Retina (tissue), 1 donor: ENCODE data around the gene PLEKHM3.

Experiments used
- DNase-seq: peaks from one replicate; pipeline ENCODE4 v3.0.0-alpha.2; 2016

The PLEKHM3 gene

DNA sequence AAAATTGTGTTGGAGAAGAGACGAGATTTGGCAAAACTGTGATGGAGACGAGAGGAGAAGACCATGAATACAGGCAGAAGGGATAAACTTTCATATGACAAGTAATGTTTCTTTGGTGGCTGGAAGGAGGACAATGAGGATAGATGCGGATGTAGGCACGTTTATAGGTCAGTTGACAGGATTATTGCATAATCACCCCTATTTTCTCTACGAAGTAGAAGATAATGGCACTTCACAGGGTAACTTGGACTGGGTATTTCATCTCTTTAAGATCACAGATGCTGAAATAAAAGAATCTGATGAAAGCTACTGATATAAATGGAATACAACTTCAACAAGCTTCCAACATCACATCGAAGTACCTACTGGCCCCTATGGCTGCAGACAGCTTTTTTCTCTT, 81.0 kb downstream of the PLEKHM3 start:
- DNase-seq, result no peak

DNA sequence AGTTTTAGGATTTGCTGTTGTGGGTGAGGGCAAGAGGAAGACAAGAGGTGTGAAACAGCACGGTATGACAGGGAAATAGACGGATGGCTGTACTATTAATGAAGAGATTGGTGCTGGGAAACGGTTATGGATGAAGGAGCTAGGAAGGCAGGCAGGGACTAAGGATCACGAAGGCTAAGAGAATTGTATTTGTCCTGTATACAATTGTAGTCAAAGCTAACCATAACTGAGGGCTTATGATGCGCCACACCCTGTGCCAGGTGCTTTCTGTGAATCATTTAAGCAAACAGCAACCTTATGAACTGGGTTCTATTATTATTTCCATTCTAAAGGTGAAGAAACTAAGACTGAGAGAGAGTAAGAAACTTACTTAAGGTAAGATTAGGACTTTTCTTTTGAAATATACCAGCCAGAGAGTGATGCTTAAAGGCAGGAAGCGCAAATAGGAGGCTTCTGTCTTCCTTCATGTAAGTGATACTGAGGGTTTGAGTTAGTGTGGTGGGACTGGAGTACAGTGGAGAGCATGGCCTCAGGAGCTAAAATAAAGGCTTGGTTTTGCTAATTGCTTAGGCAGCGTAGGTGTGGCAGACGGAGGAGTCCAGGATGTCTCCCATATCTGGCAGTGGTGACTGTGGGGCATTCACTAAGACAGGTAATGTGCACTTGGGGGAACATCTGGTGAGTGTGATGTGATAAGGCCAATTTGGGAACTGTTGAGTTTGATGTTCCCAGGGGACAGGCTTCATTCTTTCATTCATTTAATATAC, 85.8 kb downstream of the PLEKHM3 start:
- DNase-seq, result no peak

DNA sequence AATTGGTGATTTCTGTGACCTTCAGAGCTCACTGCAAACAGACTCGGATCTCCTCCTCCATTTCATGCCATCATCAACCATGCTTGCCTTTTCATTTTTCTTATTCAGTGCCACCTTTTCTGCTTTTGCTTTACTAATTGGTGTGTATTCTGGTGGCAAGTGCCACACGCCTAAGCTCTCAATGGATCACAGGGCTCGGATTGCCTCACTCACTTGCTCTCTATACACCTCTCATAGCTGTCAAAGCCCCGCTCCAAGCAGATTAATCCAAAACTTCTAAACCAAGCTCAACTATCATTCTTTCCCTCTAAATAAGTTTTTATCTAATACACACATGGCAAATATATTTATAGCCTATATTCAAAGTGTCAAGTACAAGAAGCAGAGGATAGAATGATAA, 86.4 kb downstream of the PLEKHM3 start:
- no peak for DNase-seq

DNA sequence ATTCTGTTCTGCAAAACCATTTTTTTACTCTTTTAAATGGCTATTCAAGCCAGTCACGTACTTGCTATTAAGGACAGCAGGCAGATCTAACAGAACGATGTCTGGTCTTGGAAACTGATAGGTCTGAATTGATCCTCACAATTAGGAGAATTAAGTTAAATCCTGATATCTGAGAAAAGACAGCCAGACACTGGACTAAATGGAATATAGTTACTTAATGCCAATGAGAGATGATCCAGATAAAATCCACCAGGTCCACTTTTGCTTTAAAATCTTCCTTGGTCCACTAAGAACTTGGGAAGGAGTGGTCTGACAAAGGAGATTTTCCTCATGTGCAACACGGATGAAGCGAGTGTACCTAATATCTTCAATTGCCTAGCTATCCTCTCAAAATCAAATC, 86.9 kb downstream of the PLEKHM3 start:
- DNase-seq, result no peak

DNA sequence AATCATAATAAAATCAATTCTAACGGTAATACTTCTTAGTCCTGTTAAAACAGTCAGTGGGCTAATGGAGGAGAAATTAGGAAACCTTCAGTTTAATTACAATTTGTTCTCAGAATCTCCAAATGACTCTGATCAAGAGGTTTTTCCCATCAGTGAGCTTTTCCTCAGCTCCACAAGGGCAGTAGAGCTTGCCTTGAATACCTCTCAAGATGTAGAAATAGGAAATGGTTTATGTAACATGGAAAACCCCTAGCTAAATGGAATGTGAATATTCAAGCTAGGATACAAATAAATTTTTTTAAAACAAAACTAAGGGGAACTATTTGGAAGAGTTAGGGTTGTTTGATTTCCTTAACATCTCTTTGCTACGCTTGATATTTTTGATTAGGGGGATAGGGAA, 87.5 kb downstream of the PLEKHM3 start:
- no peak for DNase-seq

DNA sequence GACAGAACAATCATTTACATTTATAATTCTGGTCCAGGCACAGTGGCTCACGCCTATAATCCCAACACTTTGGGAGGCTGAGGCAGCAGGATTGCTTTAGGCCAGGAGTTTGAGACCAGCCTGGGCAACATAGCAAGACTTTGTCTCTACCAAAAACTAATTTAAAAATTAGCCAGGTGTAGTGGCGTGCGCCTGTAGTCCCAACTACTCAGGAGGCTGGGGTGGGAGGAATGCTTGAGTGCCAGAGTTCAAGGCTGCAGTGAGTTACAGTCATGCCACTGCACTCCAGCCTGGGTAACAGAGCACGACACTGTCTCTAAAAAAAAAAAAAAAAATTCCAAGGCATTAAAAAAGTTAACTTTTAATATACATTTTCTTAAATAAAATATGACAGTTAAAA, 88.1 kb downstream of the PLEKHM3 start:
- no peak for DNase-seq

DNA sequence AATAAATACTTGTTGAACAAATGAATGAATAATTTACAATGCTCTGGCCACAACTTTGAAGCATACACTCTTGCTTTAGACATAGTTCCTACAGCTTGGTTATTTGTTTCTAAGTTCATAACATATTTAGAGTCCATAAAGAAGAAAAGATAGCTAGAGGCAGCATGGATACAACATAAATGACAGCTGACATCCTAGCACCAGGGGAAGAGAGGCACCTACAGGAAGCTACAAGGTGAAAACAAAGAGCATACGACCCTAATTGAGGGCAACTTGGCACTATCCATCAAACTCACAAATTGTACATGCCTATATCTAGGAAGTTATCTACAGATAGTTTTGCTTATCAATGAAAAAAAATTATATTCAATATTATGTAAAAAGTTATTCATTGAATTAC, 88.9 kb downstream of the PLEKHM3 start:
- DNase-seq, result no peak

DNA sequence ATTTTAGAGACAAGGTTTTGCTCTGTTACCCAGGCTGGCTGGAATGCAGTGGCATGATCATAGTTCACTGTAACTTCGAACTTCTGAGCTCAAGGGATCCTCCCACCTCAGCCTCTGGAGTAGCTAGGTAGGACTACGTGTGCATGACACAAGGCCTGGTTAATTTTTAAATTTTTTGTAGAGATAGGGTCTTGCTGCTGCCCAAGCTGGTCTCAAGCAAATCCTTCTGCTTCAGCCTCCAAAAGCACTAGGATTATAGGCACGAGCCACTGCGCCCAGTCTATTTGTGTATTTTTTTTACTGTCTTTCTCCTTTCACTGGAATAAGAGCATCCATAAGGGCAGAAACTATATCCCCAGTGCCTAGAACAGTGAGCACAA, 89.3 kb downstream of the PLEKHM3 start:
- no peak for DNase-seq

DNA sequence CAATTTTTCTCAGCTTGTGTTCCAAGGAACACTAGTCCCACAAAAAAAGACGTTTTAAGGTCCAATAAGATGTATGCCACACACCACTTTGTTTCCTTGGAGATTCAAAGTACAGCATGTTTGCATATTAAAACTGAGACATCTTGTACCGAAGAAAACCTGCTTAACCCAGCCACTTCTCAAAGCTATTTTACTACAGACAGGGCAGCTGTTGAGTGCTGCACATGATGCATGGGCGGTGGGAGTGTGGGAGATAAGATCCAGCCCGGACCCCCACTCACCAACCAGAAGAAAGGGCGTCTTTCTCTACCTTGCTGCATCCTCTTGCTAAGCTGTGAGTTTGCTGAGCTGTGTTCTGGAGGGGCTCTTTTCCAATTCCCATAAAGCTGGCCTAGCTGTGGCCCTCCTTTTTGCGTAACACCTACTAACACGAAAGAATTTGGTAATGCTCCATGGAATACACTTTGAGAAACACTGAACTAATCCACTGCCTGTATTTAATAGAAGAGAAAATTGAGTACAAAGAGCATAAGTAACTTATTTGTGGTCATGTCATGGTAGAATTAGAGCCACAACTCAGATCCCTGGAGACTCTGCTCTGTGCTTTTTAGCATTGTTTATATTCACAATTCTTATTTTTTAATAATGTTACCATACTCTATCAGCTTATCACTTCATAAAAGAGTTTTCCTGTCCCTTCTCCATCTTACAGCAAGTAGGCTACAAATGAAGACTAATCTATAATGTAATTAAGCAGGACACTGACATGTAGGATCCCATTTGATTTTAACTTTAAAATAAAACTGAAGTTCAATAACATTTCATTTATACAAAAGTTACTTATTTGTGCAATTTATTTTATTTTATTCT, 90.0 kb downstream of the PLEKHM3 start:
- no peak for DNase-seq

DNA sequence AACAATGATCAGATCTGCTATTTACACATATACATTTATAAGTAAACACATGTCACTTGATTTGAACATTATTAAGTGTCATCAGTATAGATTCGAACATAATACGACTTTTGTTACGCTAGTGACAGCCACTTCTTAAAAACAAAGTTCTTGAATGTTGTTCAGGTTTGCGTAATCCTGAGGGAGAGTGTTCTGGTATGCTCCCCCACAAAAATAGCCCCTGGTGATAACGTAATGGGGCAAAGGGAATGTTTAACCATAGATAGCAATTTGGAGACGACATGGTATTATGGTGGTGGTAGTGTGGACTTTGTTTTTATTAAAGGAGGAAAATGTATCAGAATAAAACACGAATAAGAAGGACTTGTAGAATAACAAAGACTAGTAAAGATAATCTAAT, 90.6 kb downstream of the PLEKHM3 start:
- DNase-seq, result no peak

DNA sequence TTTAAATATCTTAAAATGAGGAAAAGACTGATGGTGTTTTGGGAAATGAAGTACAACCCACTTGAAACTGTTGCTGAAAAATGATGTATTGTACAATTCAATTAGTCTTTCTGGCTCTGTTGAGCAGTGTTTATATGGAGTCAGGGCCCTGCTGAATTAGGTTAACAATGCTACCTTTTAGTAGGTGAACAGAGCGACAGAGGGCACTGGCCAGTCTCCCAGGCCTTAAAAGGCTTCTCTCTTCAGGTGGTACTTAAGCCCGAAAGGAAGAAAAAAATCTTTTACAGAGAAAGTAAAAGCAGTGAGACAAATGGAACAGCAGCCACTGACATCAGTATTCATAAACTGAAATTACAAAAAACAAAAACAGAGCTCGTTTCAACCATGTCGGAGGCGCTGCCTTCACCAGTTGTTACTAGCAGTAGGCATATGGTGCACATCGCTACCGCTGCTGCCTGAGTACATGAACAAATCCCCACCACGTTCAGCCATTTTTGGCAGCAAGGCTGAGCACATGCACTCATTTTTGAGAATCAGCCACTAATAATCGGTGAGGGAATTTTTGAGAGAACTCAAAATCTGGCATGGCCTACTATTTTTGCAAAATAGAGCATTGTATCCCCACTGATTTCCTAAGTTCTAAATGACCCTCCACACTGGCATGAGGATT, 91.8 kb downstream of the PLEKHM3 start:
- DNase-seq, result no peak

DNA sequence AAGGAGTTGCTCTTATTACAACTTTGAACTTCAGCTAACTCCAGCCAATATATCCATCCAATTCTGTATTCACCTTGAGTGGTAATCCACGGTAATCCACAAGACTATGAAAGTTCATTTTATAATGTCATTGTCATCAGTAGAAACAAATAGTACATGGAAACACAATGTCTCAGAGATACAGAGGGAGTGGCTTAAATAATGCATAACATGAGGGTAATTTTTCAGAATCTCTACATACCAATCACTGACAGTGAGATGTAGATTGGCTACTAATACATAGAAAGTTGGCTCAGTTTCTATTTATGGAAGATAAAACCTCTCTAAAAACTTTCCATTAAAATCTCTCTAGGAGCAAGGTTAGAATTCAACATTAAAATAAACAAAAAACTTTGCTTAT, 93.2 kb downstream of the PLEKHM3 start:
- no peak for DNase-seq

DNA sequence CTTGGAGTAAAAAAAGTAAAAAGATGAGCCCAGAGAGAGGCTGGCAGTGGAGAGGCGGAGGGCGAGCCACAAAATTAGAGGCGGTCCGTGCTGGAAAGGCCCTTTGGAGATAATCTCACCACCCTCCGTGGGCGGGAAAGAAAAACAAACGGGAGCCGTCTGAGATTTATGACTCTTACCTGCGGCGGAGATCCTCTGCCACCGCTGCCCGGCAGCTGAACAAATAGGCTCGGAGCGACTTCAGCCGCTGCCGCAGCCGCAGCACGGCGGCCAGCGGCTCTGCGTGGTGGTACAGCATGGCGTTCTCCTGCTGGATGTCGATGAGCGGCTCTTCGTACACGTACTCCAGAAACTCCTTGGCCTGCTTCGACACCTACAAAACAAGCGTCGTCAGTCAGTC, 94.6 kb downstream of the PLEKHM3 start:
- DNase-seq, result no peak

DNA sequence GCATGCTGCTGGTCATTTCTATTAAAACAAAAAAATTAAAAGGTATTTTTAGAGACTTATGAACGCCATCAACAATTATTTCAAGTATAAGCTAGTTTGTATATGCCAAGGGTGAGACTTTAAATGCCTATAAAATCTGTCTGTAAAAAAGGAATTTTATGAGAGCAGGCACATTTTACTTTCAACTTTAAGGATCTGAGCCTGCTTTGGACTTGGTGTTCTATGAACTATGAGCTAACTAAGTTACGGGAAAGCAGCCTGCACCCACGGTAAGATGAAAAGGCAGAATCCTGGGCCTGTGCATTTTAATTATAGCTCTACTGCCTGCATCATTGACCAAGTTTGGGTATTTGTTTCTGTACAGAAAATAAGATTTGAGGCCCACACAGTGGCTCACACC, 95.4 kb downstream of the PLEKHM3 start:
- DNase-seq, result no peak

DNA sequence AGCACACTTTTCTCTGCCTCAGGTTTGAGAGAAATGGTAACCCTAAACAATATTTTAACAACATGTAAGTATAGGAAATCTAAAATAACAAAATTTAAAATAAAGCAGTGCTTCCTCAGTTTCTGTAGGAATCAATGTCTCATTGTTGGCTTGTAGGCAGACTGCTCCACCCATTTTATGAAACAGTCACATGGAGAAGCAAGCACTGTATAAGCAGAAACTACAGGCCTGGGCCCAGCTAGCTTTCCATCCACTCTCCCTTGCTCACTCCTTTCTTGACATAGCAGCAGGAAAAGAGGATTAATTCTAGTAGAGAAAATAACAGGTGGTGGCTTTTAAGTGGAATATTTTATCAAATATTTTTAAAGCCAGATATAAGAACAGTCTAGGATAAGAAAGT, 97.2 kb downstream of the PLEKHM3 start:
- DNase-seq, result no peak

DNA sequence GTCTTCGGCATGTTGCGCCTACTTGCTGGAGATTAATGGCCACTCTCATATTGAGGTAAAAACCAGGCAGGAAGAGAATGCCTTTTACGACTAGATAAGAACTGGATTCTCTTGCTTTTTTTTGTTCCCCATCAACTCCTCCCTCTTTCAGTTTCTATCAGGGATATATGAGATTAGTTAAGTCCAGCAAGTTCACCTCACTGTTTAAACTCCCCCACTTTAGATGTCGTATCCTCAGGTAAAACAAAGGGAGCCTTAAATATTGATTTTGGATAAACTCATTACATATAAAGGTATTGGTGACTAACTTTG, 98.4 kb downstream of the PLEKHM3 start:
- no peak for DNase-seq

DNA sequence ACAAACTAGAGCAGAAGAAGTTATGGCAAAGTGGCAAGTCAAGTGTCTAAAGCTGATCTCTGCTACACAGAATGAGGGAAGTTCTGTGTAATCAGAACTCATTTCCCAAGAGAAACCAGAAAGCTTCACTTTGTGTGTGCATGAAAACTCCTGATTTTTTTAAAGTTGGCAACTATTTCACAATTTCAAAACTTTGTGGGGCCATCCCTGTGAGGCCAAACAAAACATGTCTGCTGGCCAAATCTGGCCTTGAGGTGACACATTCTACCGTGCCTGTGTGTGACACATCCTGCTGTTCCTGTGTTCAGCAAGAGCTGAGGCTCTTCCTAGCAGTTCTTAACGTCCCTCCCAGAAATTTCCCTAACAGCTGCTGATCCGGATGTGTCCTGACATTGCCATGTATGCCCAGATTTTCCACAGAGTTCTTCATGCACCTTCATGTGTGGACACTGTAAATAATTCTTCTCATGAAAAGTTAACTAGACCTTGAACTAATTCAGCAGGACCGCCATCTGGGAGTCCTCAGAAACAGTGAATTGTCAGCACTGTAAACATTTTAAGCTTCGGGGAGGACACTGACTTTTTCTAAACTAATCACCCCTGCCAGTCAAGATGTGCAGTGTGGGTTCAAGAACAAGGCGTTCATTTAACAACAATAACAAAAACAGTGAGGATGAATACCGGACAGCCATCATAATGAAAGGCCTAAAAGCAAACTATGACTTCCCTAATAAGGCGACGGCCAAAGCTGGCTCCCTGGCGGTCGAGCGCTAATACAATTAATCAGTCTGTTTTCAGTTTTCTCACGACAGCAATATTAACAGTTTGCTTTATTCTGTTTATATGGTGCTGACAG, 99.0 kb downstream of the PLEKHM3 start:
- peak; percentile 59 for DNase-seq

DNA sequence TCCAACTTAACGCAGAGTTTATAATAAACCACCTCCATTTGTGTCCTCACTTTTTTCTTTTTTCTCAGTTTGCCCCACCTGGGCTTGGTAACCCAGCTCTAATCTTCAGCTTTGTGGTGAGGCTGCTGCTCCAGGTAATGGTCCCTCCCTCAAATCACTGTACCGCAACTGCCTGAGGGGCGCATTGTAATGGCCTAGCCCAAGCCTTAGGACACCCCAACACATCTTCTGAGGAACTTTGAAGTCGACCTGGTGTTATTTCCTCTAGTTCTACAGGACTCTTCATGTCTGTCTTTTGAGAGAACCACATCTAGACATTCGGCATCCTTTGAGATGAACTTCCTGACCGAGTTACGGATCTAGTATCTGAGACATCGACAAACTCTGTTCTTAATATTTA, 99.7 kb downstream of the PLEKHM3 start:
- DNase-seq, result no peak

DNA sequence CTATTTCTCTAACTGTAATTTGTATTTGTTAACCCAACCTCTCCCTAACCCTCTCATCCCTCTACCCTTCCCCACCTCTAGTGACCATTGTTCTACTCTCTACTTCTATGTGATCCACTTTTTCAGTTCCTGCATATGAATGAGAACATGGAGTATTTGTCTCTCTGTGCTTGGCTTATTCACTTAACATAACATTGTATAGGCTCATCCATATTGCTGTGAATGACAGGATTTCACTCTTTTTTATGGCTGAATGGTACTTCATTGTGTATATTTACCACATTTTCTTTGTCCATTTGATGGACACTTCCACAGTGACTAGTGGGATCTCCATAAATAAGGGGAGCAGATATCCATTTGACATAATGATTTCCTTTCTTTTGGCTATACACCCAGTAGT, 103.7 kb downstream of the PLEKHM3 start:
- DNase-seq, result no peak

DNA sequence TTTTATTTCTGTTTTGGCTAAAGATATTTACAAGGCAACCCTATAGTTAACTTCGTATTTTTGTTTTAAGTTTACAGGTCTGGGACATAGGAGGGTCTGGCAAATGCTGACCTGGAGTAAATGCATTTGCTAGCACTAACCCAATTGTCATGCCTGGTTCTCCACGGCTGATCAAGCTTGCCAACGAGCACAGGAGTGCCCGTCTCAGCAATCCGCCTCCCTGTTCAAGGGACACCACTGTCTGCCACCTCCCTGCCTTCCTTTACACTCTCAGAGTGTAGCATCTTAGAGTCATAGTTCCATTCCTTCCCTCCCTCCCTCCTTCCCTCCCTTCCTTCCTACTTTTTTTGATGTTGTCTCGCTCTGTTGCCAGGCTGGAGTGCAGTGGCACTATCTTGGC, 104.6 kb downstream of the PLEKHM3 start:
- DNase-seq, result no peak

DNA sequence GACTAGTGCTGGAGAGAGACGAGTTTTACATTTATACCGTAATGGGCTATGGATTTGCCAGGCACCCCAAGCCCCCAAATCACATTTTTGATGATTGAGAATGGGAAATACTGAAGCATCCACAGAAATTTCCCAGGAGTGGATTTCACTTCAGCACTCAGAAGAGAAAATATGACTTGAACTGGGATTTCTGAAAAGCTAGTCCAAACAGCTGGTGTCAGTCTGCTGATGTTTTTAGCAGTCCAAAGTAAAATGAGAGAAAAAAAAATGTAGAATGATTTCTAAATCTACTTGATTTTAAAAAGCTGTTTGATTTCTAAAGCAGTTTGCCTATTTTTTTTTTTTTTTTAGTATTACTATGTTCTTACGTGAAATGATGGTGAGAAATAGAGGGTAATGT, 105.0 kb downstream of the PLEKHM3 start:
- no peak for DNase-seq

DNA sequence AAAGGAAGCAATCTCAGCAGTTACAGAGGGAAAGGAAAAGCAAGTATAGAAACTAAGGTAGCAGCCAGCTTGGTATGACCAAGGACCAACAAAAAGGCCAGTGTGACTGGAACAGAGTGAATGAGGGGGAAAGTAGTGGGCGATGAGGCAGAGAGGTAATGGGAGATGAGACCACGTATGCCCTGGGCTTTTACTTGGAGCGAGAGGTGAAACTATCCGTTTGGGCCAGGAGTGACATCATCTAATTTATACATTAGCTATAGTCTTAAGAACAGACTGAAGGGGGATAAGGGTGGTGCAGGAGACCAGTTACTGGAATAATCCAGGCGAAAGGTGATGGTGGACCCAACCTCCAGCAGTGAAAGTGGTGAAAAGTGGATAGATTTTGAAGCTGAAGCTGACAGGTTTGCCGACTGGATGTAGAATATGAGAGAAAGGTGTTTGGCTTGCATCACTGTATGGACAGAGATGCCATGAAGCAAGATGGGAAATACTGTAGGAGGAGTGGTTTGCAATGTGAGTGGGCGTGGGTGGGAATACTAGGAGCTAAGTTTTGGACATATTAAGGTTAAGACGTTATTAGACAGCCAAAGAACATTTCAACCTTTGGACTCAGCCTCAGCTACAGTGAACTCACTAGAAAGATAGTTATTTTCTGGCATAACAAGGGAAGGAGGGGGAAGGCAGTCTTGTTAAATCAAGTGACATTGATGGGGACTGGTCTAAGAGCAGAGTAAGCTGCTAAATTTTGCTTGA, 106.0 kb downstream of the PLEKHM3 start:
- DNase-seq, result no peak
